RWPE2 (cell line): ENCODE measurements around the gene CATSPERB.
"Not testable (repeated sequence)": the region's sequence is repeated elsewhere in the genome, so short reads cannot be mapped to it uniquely, and the experiment has no call there.

Experiments used
- ATAC-seq: fragments of 200-7000 bp; cut with Tn5 transposase; 3 replicates; pipeline ENCODE4 v1.9.1; 2021; ENCODE audit warnings: low read depth
- DNase-seq: peaks from one replicate; pipeline ENCODE4 v3.0.0-alpha.2; 2020; ENCODE audit warnings: low spot score
- H3K27ac ChIP-seq: fragments of 450-650 bp; 2 replicates; pipeline ENCODE4 v1.5.1; 2017; ENCODE audit warnings: mild to moderate bottlenecking; ENCODE audit not compliant: poor library complexity, severe bottlenecking
- H3K27me3 ChIP-seq: fragments of 250-450 bp; sonication (Bioruptor Pico); 2 replicates; pipeline ENCODE4 v1.5.1; 2021; ENCODE audit warnings: mild to moderate bottlenecking, moderate library complexity; ENCODE audit not compliant: insufficient read depth, poor library complexity, severe bottlenecking
- H3K36me3 ChIP-seq: fragments of 250-450 bp; sonication (Bioruptor Pico); 2 replicates; pipeline ENCODE4 v1.5.1; 2020; ENCODE audit warnings: low read depth, mild to moderate bottlenecking, moderate library complexity
- H3K4me1 ChIP-seq: fragments of 250-450 bp; sonication (Bioruptor Pico); 2 replicates; pipeline ENCODE4 v1.5.1; 2021; ENCODE audit warnings: mild to moderate bottlenecking, moderate library complexity; ENCODE audit not compliant: insufficient read depth, poor library complexity, severe bottlenecking
- H3K4me3 ChIP-seq: fragments of 250-450 bp; sonication (Bioruptor Pico); 2 replicates; pipeline ENCODE4 v1.5.1; 2021; ENCODE audit warnings: mild to moderate bottlenecking, moderate library complexity; ENCODE audit not compliant: severe bottlenecking
- H3K9me3 ChIP-seq: fragments of 250-450 bp; sonication (Bioruptor Pico); 2 replicates; pipeline ENCODE4 v1.5.1; 2021; ENCODE audit warnings: mild to moderate bottlenecking, moderate library complexity; ENCODE audit not compliant: severe bottlenecking
- TF ChIP-seq, protein P1 (sequence below): fragments of 450-650 bp; IDR thresholded peaks from one replicate; pipeline ENCODE4 v1.5.1; 2017; ENCODE audit warnings: mild to moderate bottlenecking, moderate library complexity; ENCODE audit not compliant: poor library complexity, severe bottlenecking

CATSPERB gene

DNA sequence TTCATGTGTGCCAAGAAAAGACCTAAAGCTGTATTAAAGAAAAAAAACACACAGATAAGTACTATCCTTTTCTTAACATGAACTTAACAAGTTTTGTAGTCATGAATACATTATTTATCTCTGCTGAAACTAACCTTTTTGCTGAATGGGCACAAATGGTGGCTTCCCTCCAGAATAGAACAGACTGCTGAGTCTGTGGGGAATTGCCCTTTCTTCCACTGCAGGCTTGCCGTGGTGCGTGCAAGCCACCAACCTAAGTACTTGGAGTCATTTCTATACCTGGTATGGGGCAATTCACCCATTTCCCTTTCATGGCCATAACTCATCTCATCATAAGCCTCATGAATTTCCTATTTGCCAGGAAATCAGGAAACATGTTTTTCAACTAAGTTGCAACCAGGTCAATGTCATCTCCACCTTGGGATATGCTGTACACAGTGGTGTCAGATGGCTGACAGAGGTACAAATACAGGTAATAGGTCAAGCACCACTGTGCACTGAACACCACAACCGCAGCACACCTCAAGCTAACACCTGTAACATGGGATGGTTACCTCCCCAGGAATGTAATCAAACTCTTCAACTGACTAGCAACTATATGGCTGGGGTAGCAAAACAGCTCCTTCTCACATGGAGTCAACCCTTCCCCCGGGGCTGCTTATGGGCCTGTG is 49.9 kb downstream of the CATSPERB start:
- Histone ChIP-seq H3K4me1 (no peaks in the 10 kb centered on the region), H3K27ac (no peak overlapping the region), H3K4me3 (no peak overlapping the region), H3K9me3 (peaks cover 16% of the 10 kb centered on the region), H3K36me3 (no peaks in the 10 kb centered on the region), H3K27me3 (no peaks in the 10 kb centered on the region)
- no peak for ATAC-seq
- DNase-seq: no peak
- TF ChIP-seq, protein P1, sequence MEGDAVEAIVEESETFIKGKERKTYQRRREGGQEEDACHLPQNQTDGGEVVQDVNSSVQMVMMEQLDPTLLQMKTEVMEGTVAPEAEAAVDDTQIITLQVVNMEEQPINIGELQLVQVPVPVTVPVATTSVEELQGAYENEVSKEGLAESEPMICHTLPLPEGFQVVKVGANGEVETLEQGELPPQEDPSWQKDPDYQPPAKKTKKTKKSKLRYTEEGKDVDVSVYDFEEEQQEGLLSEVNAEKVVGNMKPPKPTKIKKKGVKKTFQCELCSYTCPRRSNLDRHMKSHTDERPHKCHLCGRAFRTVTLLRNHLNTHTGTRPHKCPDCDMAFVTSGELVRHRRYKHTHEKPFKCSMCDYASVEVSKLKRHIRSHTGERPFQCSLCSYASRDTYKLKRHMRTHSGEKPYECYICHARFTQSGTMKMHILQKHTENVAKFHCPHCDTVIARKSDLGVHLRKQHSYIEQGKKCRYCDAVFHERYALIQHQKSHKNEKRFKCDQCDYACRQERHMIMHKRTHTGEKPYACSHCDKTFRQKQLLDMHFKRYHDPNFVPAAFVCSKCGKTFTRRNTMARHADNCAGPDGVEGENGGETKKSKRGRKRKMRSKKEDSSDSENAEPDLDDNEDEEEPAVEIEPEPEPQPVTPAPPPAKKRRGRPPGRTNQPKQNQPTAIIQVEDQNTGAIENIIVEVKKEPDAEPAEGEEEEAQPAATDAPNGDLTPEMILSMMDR: no peak

DNA sequence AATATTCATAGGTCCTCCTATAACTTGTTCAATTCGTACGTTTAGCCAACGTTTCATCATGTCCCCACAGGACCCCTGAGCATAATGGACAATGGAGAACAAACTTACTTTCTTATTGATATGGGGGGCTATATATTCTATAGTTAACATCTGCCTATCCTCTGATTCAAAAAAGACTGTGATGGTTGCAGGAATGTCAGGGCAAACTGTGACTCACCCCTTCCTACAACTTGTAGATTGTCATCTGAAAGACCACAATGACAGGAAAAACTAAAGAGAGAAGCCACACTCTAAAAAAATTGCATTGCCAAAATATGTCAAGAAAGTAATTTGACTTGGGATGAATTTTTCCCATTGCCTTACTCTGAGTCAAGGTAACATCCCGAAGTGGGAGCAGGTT is 50.8 kb downstream of the CATSPERB start:
- H3K27me3 ChIP-seq: no peaks in the 10 kb centered on the region
- no peak for DNase-seq
- H3K36me3 ChIP-seq: no peaks in the 10 kb centered on the region
- peaks cover 16% of the 10 kb centered on the region for H3K9me3 ChIP-seq
- no peak overlapping the region for H3K4me3 ChIP-seq
- ATAC-seq: no peak
- no peaks in the 10 kb centered on the region for H3K4me1 ChIP-seq
- H3K27ac ChIP-seq: no peak overlapping the region
- TF ChIP-seq, protein P1: no peak

DNA sequence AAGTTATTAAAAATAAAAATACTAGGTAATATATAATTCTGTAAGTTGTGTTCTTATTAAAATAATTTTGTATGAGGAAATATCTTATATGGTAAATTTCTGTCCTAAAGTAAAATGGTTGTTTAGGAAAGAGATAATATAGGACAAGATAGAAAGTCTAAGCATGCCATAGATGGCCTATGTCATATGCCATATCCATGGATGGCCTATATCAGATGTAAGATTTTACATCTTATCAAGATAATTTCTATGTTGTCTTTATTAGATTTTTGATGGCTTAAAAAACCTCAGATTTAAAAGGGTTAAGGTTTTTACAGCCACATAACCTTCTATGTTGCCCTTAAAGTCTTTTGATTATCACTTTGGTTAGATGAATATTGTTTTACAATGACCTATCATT is 52.6 kb downstream of the CATSPERB start:
- TF ChIP-seq, protein P1: no peak
- DNase-seq: no peak
- Histone ChIP-seq H3K4me3 (no peak overlapping the region), H3K4me1 (no peaks in the 10 kb centered on the region), H3K27ac (no peak overlapping the region), H3K9me3 (peaks cover 16% of the 10 kb centered on the region), H3K27me3 (no peaks in the 10 kb centered on the region), H3K36me3 (no peaks in the 10 kb centered on the region)
- no peak for ATAC-seq

DNA sequence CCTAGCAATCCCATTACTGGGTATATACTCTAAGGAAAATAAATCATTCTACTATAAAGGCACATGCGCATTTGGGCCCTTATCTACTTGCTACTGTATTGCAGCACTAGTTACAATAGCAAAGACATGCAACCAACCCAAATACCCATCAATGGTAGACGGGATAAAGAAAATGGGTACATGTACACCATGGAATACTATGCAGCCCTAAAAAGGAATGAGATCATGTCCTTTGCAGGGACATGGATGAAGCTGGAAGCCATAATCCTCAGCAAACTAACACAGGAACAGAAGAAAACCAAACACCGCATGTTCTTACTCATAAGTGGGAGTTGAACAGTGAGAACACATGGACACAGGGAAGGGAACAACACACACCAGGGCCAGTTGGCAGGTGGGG is 54.2 kb downstream of the CATSPERB start:
- H3K27me3 ChIP-seq, H3K27ac ChIP-seq, DNase-seq, H3K36me3 ChIP-seq, H3K4me3 ChIP-seq, ATAC-seq, H3K4me1 ChIP-seq: not testable (repeated sequence)
- peaks cover 16% of the 10 kb centered on the region for H3K9me3 ChIP-seq

DNA sequence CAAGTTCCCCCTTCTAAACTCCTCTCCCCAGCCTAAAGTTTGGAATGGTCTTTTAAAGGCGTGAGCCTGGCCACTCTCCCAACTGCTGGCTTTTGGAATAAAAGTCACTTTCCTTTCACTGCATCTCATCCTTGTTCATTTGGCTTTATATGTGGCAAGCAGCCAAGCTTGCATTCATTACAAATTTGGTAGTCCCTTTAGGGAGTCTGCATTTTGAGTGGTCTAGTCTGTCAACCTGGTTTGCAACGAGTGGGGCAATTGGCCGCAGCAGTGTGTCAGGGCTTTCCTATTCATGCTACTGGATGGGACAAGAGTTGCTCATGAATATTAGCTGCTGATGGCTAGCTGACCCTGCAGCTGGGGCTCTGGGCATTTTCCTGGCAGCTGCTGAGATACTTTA is 57.0 kb downstream of the CATSPERB start:
- Histone ChIP-seq H3K27ac (no peak overlapping the region), H3K4me1 (no peaks in the 10 kb centered on the region), H3K4me3 (no peak overlapping the region), H3K9me3 (peaks cover 16% of the 10 kb centered on the region), H3K36me3 (no peaks in the 10 kb centered on the region), H3K27me3 (no peaks in the 10 kb centered on the region)
- ATAC-seq: no peak
- TF ChIP-seq, protein P1: no peak
- DNase-seq: no peak
